Measurements from ENCODE around the gene GGA3. TPM values are rescaled to one million over a fixed set of nuclear protein-coding genes. Genes with fewer than 3 reads are reported as not detected.

GGA3 gene
- total RNA-seq, 1 experiment from 2014 or later, result 94.4 TPM

- no peak for TF ChIP-seq CTCF (IDR thresholded peaks at IDR 0.05; ENCODE audit: insufficient read depth in 1 of 2, low read depth in 1 of 2, low read length in 1 of 2, severe bottlenecking in 1 of 2, unreplicated experiment in 1 of 2)
- DNase-seq, result no peak
- Mint-ChIP-seq H3K4me3 (ENCODE audit: unreplicated experiment) (no peak overlapping the region), H3K4me1 (ENCODE audit: low read depth, unreplicated experiment) (peaks cover 33% of the 10 kb centered on the region), H3K27me3 (ENCODE audit: insufficient read depth, unreplicated experiment) (no peaks in the 10 kb centered on the region), H3K36me3 (ENCODE audit: insufficient read depth, unreplicated experiment) (peaks cover 18% of the 10 kb centered on the region), H3K9me3 (ENCODE audit: unreplicated experiment) (no peaks in the 10 kb centered on the region), H3K27ac (ENCODE audit: unreplicated experiment) (no peak overlapping the region)
- ChIA-PET CTCF (interaction anchor here (0.9 kb wide), 1 partner anchor 12 kb away, joined by 8 read pairs; no protein-coding TSS in a partner anchor), POLR2A (interaction anchor here (0.7 kb wide), 1 partner anchor 425 kb away, joined by 4 read pairs; no protein-coding TSS in a partner anchor)
- Histone ChIP-seq H3K4me3 (ENCODE audit: low read depth, low read length) (no peak overlapping the region), H3K27me3 (replicated peaks; ENCODE audit: control insufficient read depth, insufficient read depth, low read length) (no peaks in the 10 kb centered on the region), H3K4me1 (no peaks in the 10 kb centered on the region), H3K9me3 (no peaks in the 10 kb centered on the region), H3K36me3 (ENCODE audit: control insufficient read depth, insufficient read depth, low read length) (no peaks in the 10 kb centered on the region)
- BruUV-seq (replicated peaks), result no TSS peak
- intact Hi-C loops (cut with micrococcal nuclease; ENCODE audit: unreplicated experiment), result no loop called here
Observed at GRCh38 chr17:75252039-75252816, 9.2 kb downstream of the GGA3 start.

GRCh38 chr17:75250009-75250471 is 11.4 kb downstream of the GGA3 start:
- DNase-seq, result no peak
- no peaks in the 10 kb centered on the region for H3K9me3 Mint-ChIP-seq (ENCODE audit: unreplicated experiment)
- ChIA-PET POLR2A (interaction anchor here (0.6 kb wide), 1 partner anchor 156 kb away, joined by 3 read pairs; the partner anchor contains the start of gene GRB2), CTCF (interaction anchor here (1.1 kb wide), 1 partner anchor 21 kb away, joined by 3 read pairs; the partner anchor contains the start of gene MIF4GD)
- H3K27me3 Mint-ChIP-seq (ENCODE audit: insufficient read depth, unreplicated experiment), result no peaks in the 10 kb centered on the region
- no peaks in the 10 kb centered on the region for H3K9me3 ChIP-seq
- H3K4me3 Mint-ChIP-seq (ENCODE audit: unreplicated experiment), result no peak overlapping the region
- no peak for TF ChIP-seq CTCF (IDR thresholded peaks at IDR 0.05; ENCODE audit: insufficient read depth in 1 of 2, low read depth in 1 of 2, low read length in 1 of 2, severe bottlenecking in 1 of 2, unreplicated experiment in 1 of 2)
- no peaks in the 10 kb centered on the region for H3K27me3 ChIP-seq (replicated peaks; ENCODE audit: control insufficient read depth, insufficient read depth, low read length)
- H3K4me1 Mint-ChIP-seq (ENCODE audit: low read depth, unreplicated experiment), result peaks cover 22% of the 10 kb centered on the region
- H3K36me3 ChIP-seq (ENCODE audit: control insufficient read depth, insufficient read depth, low read length), result peaks cover 2% of the 10 kb centered on the region; the same call in 1 of the 2 replicates
- intact Hi-C loops (cut with micrococcal nuclease; ENCODE audit: unreplicated experiment), result no loop called here
- no peak overlapping the region for H3K27ac Mint-ChIP-seq (ENCODE audit: unreplicated experiment)
- H3K4me1 ChIP-seq, result no peaks in the 10 kb centered on the region
- no TSS peak for BruUV-seq (replicated peaks)
- no peak overlapping the region for H3K4me3 ChIP-seq (ENCODE audit: low read depth, low read length)
- H3K36me3 Mint-ChIP-seq (ENCODE audit: insufficient read depth, unreplicated experiment), result peaks cover 24% of the 10 kb centered on the region

GRCh38 chr17:75249564-75249963 is 11.8 kb downstream of the GGA3 start:
- no peak for DNase-seq
- no TSS peak for BruUV-seq (replicated peaks)
- Histone ChIP-seq H3K27me3 (replicated peaks; ENCODE audit: control insufficient read depth, insufficient read depth, low read length) (no peaks in the 10 kb centered on the region), H3K36me3 (ENCODE audit: control insufficient read depth, insufficient read depth, low read length) (peaks cover 2% of the 10 kb centered on the region; the same call in 1 of the 2 replicates), H3K4me3 (ENCODE audit: low read depth, low read length) (no peak overlapping the region), H3K9me3 (no peaks in the 10 kb centered on the region), H3K4me1 (no peaks in the 10 kb centered on the region)
- POLR2A ChIA-PET, result interaction anchor here (0.6 kb wide), 1 partner anchor 156 kb away, joined by 3 read pairs; the partner anchor contains the start of gene GRB2
- Mint-ChIP-seq H3K9me3 (ENCODE audit: unreplicated experiment) (no peaks in the 10 kb centered on the region), H3K36me3 (ENCODE audit: insufficient read depth, unreplicated experiment) (peaks cover 26% of the 10 kb centered on the region), H3K4me1 (ENCODE audit: low read depth, unreplicated experiment) (peaks cover 22% of the 10 kb centered on the region), H3K27me3 (ENCODE audit: insufficient read depth, unreplicated experiment) (no peaks in the 10 kb centered on the region), H3K27ac (ENCODE audit: unreplicated experiment) (no peak overlapping the region), H3K4me3 (ENCODE audit: unreplicated experiment) (no peak overlapping the region)
- CTCF ChIA-PET, result interaction anchor here (0.5 to 1.1 kb wide), 3 partner anchors 21 to 209 kb away, joined by 3 to 4 read pairs (median 3); partner anchors contain the start of gene MIF4GD
- intact Hi-C loops (cut with micrococcal nuclease; ENCODE audit: unreplicated experiment), result no loop called here
- TF ChIP-seq CTCF (IDR thresholded peaks at IDR 0.05; ENCODE audit: insufficient read depth in 1 of 2, low read depth in 1 of 2, low read length in 1 of 2, severe bottlenecking in 1 of 2, unreplicated experiment in 1 of 2), result no peak

All from Caco-2 (cell line).